GM19438 (cell line): Measurements from ENCODE around the gene ANKRD33B.
"Not testable (repeated sequence)": the region's sequence is repeated elsewhere in the genome, so short reads cannot be mapped to it uniquely, and the experiment has no call there.

Source experiments
- ATAC-seq: cut with Tn5 transposase; IDR thresholded peaks from one replicate; pipeline ENCODE4 v1.9.1; 2021; ENCODE audit warnings: low read depth; ENCODE audit not compliant: unreplicated experiment

The ANKRD33B gene

DNA sequence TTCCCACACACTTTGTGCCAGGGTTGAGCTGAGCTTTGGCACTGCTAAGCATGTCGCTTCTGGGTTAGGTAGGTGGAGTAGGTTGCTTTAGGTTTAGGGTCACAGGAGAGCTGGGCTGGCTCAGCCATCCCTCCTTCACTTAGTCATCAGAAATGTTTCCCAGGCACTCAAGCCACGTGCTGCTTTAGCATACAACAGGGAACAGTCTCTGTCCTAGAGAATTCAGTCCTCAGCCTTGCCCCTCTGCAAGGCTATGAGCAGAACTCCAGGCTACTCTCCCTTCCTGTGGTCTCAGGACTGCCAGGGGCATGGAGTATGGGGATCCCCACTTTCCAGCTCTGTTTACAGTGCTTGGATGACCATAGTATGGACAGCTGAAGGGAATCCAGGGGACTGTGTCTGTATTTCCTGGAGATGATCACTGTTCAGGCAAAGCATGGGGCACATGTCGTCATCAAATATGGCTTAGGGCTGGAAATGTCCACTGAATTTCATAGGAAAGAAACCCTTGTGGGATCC lies 7.5 kb upstream of the ANKRD33B start:
- ATAC-seq, result no peak

DNA sequence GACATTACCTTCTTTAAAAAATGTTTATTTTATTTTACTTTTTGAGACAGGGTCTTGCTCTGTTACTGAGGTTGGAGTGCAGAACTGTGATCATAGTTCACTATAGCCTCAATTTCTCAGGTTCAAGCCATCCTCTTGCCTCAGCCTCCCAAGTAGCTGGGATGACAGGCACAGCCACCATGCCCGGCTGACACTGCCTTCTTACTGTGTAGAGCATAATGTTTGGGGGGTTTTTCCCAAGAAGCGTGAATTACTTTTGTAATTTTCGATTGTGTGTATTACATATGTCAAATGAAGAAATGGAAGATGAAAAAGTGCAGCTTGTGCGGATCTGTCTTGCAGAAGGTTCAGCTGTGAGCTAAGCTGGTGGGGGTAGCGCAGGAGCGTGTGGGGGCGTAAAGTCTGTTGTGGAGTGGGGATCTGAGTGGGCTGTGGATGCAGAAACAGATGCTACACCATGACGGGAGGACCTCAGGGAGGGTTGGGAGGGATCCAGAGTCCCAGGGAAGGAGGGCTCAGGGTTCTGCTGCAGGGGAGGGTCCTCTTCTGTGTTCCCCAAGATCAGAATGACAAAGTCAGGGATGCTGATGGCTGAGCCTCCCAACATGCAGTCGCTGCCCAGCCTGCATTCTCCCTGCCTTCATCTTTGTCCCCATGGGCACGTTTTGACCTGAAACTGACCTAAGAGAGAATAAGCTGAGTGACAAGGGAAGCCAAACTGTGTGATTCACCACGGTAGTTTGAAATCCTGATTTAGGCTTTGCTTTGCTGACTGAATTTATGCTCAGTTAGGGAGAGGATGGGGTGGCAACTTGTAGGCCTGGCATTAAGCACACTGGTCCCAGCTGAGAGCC lies 6.8 kb upstream of the ANKRD33B start:
- ATAC-seq, result no peak

GRCh38 chr5:10559151-10559550 lies 4.7 kb upstream of the ANKRD33B start:
- no peak for ATAC-seq

DNA sequence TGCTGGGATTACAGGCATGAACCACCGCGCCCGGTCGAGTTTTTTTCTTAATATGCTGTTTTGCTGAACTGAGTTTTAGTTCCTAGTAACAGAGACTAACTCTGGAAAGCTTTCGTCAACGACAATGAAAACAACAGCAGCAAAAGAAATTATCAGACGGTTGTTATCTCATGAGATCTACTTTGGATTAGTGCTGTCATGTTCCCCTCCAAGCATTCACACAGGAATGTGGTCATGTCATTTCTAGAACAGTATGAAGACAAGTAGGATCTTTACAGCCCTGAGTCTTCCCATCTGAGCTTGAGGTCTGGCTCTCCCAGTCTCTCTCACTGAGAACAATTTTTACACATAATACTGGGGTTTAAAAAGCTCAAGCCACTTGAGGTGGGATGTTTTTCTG lies 4.0 kb upstream of the ANKRD33B start:
- ATAC-seq, result no peak

DNA sequence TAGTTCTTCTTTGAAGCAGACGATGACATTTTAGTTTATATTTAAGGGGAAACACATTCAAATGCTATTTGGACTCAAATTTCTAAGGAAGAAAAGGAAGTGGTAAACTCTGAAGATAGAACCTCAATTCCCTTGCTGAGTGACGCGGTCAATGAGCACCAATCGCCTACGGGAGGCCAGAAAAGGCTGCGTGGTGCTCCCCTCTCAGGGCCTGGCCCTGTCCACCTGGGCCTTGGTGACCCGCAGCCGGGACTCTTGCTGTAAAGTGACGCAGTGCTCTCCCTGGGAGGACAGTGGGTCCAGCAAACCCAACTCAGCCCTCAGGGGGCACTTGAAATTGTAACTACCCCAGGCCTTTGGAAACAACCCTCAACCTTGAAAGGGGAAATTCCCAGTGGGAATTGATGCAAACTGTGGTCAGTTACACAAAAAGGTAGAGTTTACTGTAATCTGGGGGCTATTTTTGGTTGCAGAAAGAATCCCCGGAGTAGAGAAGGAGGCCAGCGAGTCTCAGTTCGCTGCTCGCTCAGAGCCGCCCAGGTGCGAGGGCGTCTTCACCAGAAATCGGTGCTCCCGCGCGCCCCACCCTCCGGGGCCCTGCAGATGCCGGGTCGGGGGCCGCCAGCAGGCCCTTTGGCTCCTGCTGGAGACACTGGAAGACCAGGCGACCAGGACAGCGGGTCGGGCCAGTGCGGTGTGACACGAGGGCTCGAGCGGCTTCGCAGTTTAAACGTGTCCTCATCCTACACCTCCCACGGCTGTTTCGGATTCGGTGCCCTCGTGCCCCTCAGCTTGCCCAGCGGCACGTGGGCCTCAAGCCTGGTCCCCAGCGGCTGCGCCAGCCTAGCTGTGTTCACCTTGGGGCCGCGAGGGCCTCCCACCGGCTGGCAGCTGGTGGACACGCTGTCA lies 1.4 kb upstream of the ANKRD33B start:
- ATAC-seq, result peak; percentile 18

GRCh38 chr5:10563110-10563944 lies 543 bp upstream of the ANKRD33B start:
- peak; percentile 16 for ATAC-seq

- peak; percentile 1 for ATAC-seq
Measured at GRCh38 chr5:10564838-10565784, 1.2 kb downstream of the ANKRD33B start.

DNA sequence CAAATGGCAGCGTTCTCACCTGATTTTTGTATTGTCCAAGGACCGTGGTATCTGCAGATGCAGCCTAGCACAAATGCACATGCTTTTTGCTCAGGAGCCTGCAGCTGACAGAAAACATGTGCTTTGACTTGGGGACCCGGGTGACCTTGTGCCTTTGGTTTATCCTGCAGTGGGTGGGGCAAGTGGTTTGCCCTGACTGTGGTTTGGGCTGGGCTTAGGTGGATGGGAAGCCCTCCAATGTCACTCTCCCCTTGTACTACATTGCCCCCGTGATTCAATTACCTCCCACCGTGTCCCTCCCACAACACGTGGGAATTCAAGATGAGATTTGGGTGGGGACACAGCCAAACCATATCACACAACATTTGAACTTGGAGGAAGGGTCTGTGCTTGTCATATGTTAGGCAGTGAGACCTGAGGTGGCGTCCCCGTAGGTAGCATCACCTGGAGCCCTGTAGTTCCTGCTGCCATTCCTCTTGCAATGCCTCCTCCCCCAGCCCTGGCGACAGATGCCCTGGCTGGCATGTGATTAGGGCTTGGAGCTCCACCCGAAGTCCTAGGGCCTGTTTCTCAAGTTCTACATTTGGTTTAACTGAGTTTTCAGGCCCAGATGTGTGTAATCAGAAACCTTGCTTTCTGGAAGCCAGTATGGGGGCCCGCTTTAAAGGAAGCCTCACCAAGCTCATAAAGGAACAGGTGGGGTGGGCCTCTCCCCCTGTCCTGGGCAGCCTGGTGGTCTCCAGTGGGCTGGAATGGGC lies 2.1 kb downstream of the ANKRD33B start:
- ATAC-seq, result no peak

GRCh38 chr5:10566543-10567068 lies 2.7 kb downstream of the ANKRD33B start:
- ATAC-seq, result no peak

GRCh38 chr5:10567121-10567591 lies 3.3 kb downstream of the ANKRD33B start:
- no peak for ATAC-seq

GRCh38 chr5:10567781-10568321 lies 4.0 kb downstream of the ANKRD33B start:
- ATAC-seq, result no peak

- ATAC-seq, result not testable (repeated sequence)
Measured at GRCh38 chr5:10570540-10570939, 6.7 kb downstream of the ANKRD33B start.

DNA sequence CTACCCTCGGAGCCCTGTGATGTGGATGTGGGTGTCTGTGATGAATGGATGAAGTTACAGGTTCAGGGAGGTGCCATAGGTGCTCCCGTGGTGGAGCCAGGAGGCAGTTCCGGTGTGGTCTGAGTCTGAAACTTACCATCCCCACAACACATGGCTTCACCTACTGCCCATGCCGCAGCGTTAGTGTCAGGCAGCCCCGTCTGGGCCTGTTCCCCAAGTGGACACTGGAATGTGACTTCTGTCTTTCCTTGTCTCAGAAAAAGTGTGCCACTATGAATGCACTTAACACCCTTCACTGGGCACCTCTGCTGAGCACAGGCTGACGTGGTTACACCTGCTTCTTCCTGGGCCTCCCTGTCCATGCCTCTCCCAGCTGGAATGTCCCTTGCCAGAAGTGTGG lies 8.6 kb downstream of the ANKRD33B start:
- no peak for ATAC-seq

GRCh38 chr5:10573487-10574145 lies 9.7 kb downstream of the ANKRD33B start:
- ATAC-seq, result no peak

DNA sequence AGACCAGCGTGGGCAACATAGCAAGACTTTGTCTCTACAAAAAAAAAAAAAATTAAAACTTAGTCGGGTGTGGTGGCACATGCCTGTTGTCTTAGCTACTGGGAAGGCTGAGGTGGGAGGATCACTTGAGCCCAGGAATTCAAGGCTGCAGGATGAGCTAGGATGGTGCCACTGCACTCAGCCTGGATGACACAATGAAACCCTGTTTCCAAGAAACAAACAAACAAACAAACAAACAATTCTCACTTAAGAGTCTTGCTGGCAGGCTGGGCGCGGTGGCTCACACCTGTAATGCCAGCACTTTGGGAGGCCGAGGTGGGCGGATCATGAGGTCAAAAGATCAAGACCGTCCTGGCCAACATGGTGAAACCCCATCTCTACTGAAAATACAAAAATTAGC lies 11.0 kb downstream of the ANKRD33B start:
- ATAC-seq, result not testable (repeated sequence)

- ATAC-seq, result no peak
Measured at GRCh38 chr5:10576121-10576789, 12.4 kb downstream of the ANKRD33B start.

- no peak for ATAC-seq
Measured at GRCh38 chr5:10576790-10577189, 12.9 kb downstream of the ANKRD33B start.
